A204.1 (cell line): Measurements from ENCODE around the gene NHEJ1.

Source experiments
- FAIRE-seq: peaks from 2 replicates; lab custom pipeline; 2012; peaks lifted over from hg19 to GRCh38; lab: Jason Lieb, UNC

The NHEJ1 gene

DNA sequence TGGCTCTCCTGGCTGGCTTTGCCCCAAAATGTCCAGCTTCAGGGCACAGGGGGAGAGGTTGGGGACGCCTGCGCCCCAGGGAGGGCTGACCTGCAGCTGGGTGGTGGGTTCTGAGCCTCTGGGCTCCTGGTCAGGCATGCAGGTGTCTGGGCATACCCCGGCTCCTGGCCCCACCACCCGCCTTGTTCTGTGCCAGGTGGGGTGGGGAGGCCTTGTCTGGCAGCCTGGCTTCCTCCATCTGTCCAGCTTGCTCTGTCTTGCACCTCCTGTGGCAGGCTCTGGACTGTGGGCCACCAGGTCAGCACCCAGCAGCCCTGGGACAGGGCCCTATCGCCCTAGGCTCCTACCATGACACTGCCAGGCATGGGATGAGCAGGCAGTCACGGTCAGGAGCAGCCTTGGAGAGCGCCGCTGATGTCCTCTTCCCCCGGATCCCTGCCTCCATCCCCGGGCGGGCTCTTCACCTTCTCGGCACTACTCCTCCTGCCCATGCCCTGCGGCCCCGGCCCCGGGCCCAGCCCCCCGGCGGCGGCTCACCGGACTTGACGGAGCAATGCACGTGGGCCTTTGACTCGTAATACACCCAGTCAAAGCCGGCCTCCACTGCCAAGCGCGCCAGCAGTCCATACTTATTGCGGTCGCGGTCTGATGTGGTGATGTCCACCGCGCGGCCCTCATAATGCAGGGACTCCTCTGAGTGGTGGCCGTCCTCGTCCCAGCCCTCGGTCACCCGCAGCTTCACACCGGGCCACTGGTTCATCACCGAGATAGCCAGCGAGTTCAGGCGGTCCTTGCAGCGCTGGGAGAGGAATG lies 103.5 kb downstream of the NHEJ1 start:
- no peak for FAIRE-seq

- FAIRE-seq = no peak
Observed at GRCh38 chr2:219056176-219056895, 104.3 kb downstream of the NHEJ1 start.

DNA sequence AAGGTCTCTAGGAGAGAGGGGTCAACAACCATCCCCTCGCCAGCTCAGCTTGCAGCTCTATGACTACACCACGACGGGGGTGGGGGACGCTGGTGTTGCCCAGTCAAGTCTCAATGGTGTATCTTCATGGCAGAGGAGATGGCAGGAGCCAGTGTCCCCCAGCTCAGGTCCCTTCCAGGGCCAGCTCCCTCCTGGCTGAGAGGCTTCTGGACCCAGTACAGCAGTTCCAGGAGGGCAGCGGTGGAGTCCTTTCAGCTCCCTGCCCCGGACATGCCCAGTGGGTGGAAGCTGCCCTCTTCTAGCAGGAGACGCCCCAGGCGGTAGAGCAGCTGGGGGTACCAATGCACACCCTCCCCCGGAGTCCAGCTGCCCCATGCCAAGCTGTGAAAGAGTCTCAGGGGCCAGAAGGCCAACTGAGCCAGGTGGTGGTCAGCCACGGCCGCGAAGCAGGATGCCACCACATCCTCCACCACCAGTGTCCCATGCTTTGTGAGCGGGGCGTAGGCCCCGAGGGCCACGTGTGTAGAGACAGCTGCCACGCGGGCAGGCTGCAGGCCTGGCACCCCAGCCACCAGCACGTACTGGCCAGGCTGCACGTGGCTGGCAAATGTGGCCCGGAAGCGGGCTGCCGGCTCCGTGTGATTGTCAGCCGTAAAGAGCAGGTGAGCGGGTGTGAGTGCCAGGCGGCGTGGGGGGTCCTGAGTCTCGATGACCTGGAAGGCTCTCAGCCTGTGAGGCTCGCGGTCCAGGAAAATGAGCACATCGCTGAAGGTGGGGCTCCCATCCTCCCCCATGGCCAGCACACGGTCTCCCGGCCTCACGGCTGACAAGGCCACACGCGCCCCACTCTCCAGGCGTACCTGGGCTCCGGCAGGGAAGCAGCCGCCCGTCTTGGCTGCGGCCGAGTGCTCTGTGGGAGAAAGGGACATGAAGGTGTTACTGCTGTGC lies 105.4 kb downstream of the NHEJ1 start:
- FAIRE-seq = no peak

GRCh38 chr2:219049282-219049681 lies 111.3 kb downstream of the NHEJ1 start:
- FAIRE-seq = no peak

GRCh38 chr2:219045937-219046550 lies 114.6 kb downstream of the NHEJ1 start:
- FAIRE-seq = no peak

DNA sequence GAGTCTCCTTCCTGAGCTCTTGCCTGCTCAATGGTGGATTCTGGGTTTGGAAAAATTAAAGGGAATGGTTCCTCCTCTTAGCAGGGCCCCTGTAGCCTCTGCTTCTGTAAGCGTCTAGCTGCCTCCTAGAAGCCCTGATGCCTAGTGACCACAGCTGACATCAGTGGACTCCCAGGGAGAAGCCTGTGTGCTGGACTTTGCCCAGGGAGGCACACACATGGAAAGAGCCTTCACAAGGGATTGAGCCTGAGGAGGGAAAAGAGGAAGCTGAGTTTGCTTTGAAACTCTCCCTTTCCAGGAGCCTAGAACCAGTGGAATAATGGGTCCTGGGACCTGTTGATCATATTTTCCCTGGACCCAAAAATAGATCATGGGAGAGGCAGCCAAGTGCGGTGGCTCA lies 117.9 kb downstream of the NHEJ1 start:
- FAIRE-seq = no peak

DNA sequence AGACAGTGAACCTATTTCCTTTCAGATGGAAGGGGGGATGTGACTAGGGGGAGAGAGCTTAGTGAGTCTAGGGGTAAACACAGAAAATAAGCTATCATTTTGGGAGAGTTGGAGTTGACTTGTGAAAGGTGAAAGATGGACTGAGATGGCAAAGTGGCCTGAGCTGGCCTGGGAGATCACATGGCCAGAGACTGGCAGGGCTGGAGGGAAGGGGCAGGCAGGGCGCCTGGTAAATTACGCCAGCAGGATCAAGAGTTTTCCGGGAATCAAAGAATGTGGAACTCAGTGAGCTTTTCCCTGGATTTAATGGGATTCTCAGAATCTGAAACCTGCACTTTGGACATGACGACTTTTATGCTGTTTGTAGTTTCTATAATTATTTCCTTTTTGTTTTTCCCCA lies 118.5 kb downstream of the NHEJ1 start:
- FAIRE-seq = no peak

DNA sequence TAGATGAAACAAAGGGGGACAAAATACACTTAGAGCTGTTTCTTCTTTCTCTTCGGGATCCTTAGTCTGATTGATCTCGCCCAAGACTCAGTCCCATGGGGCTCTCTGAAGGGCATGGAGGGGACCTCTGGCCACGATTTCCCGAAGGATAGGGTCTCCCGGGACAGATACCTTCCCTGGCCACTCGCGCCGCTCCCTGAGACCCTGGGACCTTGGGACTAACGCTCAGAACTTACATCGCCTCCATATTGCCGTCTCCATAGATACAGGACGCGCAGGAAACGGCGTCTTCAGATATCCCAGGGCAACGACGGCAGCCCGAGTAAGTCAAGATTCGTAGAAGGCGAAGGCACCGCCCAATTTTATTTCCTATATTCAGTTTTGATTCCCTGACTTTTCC lies 119.4 kb downstream of the NHEJ1 start, which contains the start of gene CFAP65:
CFAP65 (minus strand) TSS at position 265 of the 400 bp plus-strand sequence. CDS start 2,468 bp downstream, outside the sequence.
- no peak for FAIRE-seq

- FAIRE-seq = no peak
Observed at GRCh38 chr2:219038600-219038999, 122.0 kb downstream of the NHEJ1 start.

DNA sequence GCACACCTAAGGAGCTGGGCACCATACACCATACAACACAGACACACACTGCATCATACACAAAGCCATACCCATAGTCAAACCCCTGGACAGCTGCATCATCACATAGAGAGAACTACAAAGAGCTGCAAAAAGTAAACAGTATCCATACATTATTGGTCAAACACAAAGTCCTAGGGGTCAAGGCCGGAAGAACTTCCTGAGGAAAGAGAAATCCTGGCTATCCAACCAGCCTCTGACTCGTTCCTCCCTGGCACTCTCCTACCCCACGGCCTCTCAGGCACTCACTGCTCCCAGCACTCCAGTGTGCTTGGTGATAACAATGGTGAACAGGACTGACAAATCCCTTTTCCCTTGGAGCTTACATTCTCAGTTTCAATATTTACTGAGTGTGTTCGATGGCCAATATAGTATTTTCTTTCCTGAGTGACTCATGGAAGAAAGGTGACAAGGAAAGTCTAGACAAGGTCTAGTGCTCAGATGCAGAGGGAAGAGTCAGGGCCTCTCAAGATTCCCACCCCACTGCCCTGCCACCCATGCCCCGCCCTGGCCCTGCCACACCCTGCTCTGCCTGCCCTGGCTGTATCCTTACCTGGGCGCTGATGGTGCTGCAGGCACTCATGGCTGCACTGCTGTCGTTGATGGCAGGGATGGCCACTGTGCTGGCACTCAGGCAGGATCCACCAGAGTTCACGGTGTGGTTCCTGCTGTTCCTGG lies 122.7 kb downstream of the NHEJ1 start:
- no peak for FAIRE-seq

DNA sequence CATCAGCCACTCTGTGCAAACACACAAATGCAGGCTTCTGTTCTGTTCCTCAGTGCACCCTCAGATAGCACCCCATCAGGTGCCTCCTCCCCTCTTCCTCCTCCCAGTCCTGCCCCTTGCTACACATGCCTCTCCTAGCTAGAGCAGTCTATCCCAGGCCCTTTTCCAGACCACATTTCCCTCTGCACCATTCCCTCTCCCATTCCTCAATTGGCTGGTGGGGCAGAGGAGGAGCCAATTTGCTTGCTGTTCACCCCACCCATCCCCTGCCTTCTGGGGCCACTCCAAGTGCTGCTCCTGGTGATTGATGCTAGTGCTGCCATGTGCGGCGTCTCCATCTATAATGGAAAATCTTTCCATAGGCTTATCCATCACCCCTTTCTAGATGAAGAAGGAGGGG lies 124.7 kb downstream of the NHEJ1 start:
- no peak for FAIRE-seq

DNA sequence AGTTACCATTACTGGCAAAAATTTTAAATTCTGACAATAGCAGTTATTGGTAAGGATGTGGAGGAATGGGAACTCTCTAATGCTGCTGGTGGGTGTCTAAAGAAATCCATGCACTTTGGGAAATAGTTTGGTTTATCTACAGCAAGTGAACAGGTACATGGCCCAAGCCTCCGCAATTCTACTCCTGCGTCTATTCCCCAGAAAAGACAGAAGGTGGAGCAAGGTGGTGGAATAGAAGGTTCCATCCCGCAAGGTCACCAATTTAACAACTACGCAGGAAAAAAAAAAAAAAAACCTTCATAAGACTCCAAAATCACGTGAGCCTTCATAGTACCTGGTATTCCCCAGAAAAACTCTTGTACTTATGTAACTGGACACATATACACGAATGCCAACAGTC lies 125.8 kb downstream of the NHEJ1 start:
- no peak for FAIRE-seq

GRCh38 chr2:219032051-219032745 lies 128.4 kb downstream of the NHEJ1 start:
- no peak for FAIRE-seq

GRCh38 chr2:219031005-219031738 lies 129.4 kb downstream of the NHEJ1 start:
- no peak for FAIRE-seq

DNA sequence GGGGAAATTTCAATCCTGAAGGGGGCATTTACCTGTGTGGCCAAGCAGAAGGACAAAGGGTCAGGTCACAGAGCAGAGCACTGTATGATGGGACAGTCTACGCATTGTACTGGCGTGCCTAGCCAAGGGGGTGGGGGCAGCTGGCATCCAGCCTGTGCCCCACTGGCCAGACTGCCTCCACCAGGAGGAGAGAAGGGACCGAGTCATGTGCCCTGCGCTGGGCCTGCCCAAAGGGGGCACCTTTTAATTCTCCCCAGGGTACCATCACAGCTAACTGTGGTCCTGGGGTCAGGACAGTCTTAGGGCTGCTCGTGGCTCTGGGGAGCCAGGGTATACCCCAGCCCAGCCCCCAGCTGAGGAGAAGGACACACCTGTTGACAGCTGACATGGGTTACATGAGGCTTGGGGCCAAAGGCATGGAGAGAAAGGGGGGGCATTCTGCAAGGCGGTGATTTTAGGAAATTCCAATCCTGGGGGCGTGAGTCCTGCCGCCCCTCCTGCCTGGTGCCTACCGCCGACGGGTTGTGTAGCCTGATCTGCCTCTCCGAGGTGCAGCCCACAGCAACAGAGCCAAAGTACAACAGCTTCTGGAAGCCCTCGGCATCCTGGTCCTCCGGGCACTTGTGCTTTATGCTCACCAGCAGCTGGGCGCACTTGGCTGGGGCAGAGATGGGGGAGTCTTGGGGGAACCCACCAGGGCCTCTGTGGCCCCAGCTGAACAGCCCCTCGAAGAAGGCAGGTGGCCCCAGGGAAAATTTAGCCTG lies 130.3 kb downstream of the NHEJ1 start:
- no peak for FAIRE-seq

DNA sequence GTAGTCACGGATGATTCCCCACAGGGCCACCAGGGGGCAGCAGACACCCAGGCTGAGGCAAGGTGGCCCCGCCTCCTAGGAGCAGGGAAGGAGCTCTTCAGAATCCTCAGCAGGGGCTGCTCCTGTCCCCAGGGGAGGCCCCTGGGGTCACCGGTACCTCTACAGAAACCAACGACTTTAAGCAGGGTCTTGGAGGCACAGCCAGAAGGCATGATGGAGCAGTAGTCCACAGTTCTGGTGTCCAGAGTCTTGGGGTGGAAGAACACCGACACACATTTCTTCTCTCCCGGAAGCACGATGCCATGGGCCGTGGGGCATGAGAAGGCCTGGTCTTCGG lies 130.8 kb downstream of the NHEJ1 start:
- no peak for FAIRE-seq

GRCh38 chr2:219028996-219029828 lies 131.4 kb downstream of the NHEJ1 start:
- no peak for FAIRE-seq

DNA sequence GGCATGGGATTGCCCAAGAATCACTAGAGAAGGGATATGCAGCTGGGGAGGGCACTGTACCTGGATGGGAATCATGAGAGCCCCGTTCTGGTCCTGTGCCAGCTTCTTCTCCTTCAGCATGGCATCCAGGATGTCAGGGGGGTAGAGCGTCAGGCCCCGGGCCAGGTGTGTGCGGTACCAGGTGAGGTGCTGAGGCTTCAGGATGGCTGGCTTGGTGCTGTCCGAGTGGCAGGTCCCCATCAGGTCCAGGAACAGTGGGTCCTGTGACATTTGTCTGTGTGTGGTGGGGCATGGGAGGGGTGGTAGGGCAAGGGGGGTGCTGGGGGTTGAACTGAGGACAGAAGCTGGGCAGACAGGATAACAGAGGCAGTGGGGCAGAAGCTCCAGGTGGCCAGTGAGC lies 132.5 kb downstream of the NHEJ1 start:
- no peak for FAIRE-seq
